ENCODE measurements around the gene TRHDE. TPM values are rescaled to one million over a fixed set of nuclear protein-coding genes. Genes with fewer than 3 reads are reported as not detected.

Gene TRHDE
- total RNA-seq, 2 donors from 2014 or later, result 0.02 TPM; not detected in 1

GRCh38 chr12:72540811-72541210, 268.6 kb downstream of the TRHDE start:
- H3K4me3 Mint-ChIP-seq, result no peak overlapping the region
- H3K27me3 Mint-ChIP-seq, result no peaks in the 10 kb centered on the region
- peaks cover 22% of the 10 kb centered on the region for H3K9me3 Mint-ChIP-seq
- H3K36me3 Mint-ChIP-seq, result peaks cover 7% of the 10 kb centered on the region
- no peaks in the 10 kb centered on the region for H3K4me1 Mint-ChIP-seq (ENCODE audit: low read depth in 2 of 2)
- ATAC-seq, result no peak
- no peak overlapping the region for H3K27ac Mint-ChIP-seq
- no peak for DNase-seq (ENCODE audit: low spot score)

- H3K36me3 Mint-ChIP-seq, result peaks cover 2% of the 10 kb centered on the region
- H3K27me3 Mint-ChIP-seq, result no peaks in the 10 kb centered on the region
- no peak overlapping the region for H3K27ac Mint-ChIP-seq
- no peaks in the 10 kb centered on the region for H3K4me1 Mint-ChIP-seq (ENCODE audit: low read depth in 2 of 2)
- H3K4me3 Mint-ChIP-seq, result no peak overlapping the region
- no peak for ATAC-seq
- DNase-seq (ENCODE audit: low spot score), result no peak
- peaks cover 10% of the 10 kb centered on the region for H3K9me3 Mint-ChIP-seq
These were observed 271.8 kb downstream of the TRHDE start for GRCh38 chr12:72543777-72544467.

- Mint-ChIP-seq H3K4me3 (no peak overlapping the region), H3K27me3 (no peaks in the 10 kb centered on the region), H3K36me3 (no peaks in the 10 kb centered on the region), H3K27ac (no peak overlapping the region), H3K9me3 (peaks cover 5% of the 10 kb centered on the region), H3K4me1 (ENCODE audit: low read depth in 2 of 2) (no peaks in the 10 kb centered on the region)
- DNase-seq (ENCODE audit: low spot score) (no peak), ATAC-seq (no peak)
These were observed 273.9 kb downstream of the TRHDE start for GRCh38 chr12:72546106-72546505.

GRCh38 chr12:72547573-72547972, 275.4 kb downstream of the TRHDE start:
- Mint-ChIP-seq H3K27ac (no peak overlapping the region), H3K9me3 (peaks cover 16% of the 10 kb centered on the region), H3K27me3 (no peaks in the 10 kb centered on the region), H3K36me3 (peaks cover 6% of the 10 kb centered on the region), H3K4me3 (no peak overlapping the region), H3K4me1 (ENCODE audit: low read depth in 2 of 2) (no peaks in the 10 kb centered on the region)
- no peak for DNase-seq (ENCODE audit: low spot score)
- ATAC-seq, result no peak

GRCh38 chr12:72549184-72549583, 277.0 kb downstream of the TRHDE start:
- H3K4me3 Mint-ChIP-seq, result no peak overlapping the region
- no peaks in the 10 kb centered on the region for H3K27me3 Mint-ChIP-seq
- DNase-seq (ENCODE audit: low spot score) (no peak), ATAC-seq (no peak)
- peaks cover 13% of the 10 kb centered on the region for H3K9me3 Mint-ChIP-seq
- peaks cover 7% of the 10 kb centered on the region for H3K36me3 Mint-ChIP-seq
- no peak overlapping the region for H3K27ac Mint-ChIP-seq
- H3K4me1 Mint-ChIP-seq (ENCODE audit: low read depth in 2 of 2), result no peaks in the 10 kb centered on the region

GRCh38 chr12:72560003-72560769, 288.0 kb downstream of the TRHDE start:
- peaks cover 8% of the 10 kb centered on the region for H3K9me3 Mint-ChIP-seq
- DNase-seq (ENCODE audit: low spot score) (no peak), ATAC-seq (no peak)
- no peak overlapping the region for H3K27ac Mint-ChIP-seq
- no peaks in the 10 kb centered on the region for H3K27me3 Mint-ChIP-seq
- no peak overlapping the region for H3K4me3 Mint-ChIP-seq
- no peaks in the 10 kb centered on the region for H3K4me1 Mint-ChIP-seq (ENCODE audit: low read depth in 2 of 2)
- no peaks in the 10 kb centered on the region for H3K36me3 Mint-ChIP-seq

GRCh38 chr12:72570601-72571000, 298.4 kb downstream of the TRHDE start:
- H3K4me3 Mint-ChIP-seq, result no peak overlapping the region
- no peaks in the 10 kb centered on the region for H3K36me3 Mint-ChIP-seq
- ATAC-seq, result no peak
- H3K4me1 Mint-ChIP-seq (ENCODE audit: low read depth in 2 of 2), result no peaks in the 10 kb centered on the region
- no peak overlapping the region for H3K27ac Mint-ChIP-seq
- H3K9me3 Mint-ChIP-seq, result no peaks in the 10 kb centered on the region
- DNase-seq (ENCODE audit: low spot score), result no peak
- no peaks in the 10 kb centered on the region for H3K27me3 Mint-ChIP-seq

- no peaks in the 10 kb centered on the region for H3K4me1 Mint-ChIP-seq (ENCODE audit: low read depth in 2 of 2)
- H3K36me3 Mint-ChIP-seq, result no peaks in the 10 kb centered on the region
- DNase-seq (ENCODE audit: low spot score), result no peak
- no peaks in the 10 kb centered on the region for H3K9me3 Mint-ChIP-seq
- no peak overlapping the region for H3K4me3 Mint-ChIP-seq
- H3K27ac Mint-ChIP-seq, result no peak overlapping the region
- H3K27me3 Mint-ChIP-seq, result no peaks in the 10 kb centered on the region
- no peak for ATAC-seq
These were observed 302.0 kb downstream of the TRHDE start for GRCh38 chr12:72574138-72574537.

GRCh38 chr12:72578327-72578726, 306.2 kb downstream of the TRHDE start:
- no peaks in the 10 kb centered on the region for H3K27me3 Mint-ChIP-seq
- no peak overlapping the region for H3K27ac Mint-ChIP-seq
- no peak for ATAC-seq
- H3K4me1 Mint-ChIP-seq (ENCODE audit: low read depth in 2 of 2), result no peaks in the 10 kb centered on the region
- H3K36me3 Mint-ChIP-seq, result no peaks in the 10 kb centered on the region
- no peaks in the 10 kb centered on the region for H3K9me3 Mint-ChIP-seq
- no peak for DNase-seq (ENCODE audit: low spot score)
- H3K4me3 Mint-ChIP-seq, result no peak overlapping the region

- Mint-ChIP-seq H3K36me3 (no peaks in the 10 kb centered on the region), H3K4me3 (no peak overlapping the region), H3K4me1 (ENCODE audit: low read depth in 2 of 2) (no peaks in the 10 kb centered on the region), H3K27me3 (no peaks in the 10 kb centered on the region), H3K9me3 (peaks cover 16% of the 10 kb centered on the region), H3K27ac (no peak overlapping the region)
- DNase-seq (ENCODE audit: low spot score) (no peak), ATAC-seq (no peak)
These were observed 314.3 kb downstream of the TRHDE start for GRCh38 chr12:72586456-72586855.

- no peak for DNase-seq (ENCODE audit: low spot score)
- Mint-ChIP-seq H3K9me3 (peaks cover 9% of the 10 kb centered on the region), H3K27ac (no peak overlapping the region), H3K4me1 (ENCODE audit: low read depth in 2 of 2) (no peaks in the 10 kb centered on the region), H3K4me3 (no peak overlapping the region), H3K36me3 (peaks cover 5% of the 10 kb centered on the region), H3K27me3 (no peaks in the 10 kb centered on the region)
- no peak for ATAC-seq
These were observed 330.4 kb downstream of the TRHDE start for GRCh38 chr12:72602581-72602980.

GRCh38 chr12:72605975-72606374, 333.8 kb downstream of the TRHDE start:
- no peaks in the 10 kb centered on the region for H3K27me3 Mint-ChIP-seq
- H3K27ac Mint-ChIP-seq, result no peak overlapping the region
- H3K9me3 Mint-ChIP-seq, result peaks cover 8% of the 10 kb centered on the region
- H3K4me3 Mint-ChIP-seq, result no peak overlapping the region
- ATAC-seq (no peak), DNase-seq (ENCODE audit: low spot score) (no peak)
- H3K36me3 Mint-ChIP-seq, result peaks cover 5% of the 10 kb centered on the region
- H3K4me1 Mint-ChIP-seq (ENCODE audit: low read depth in 2 of 2), result no peaks in the 10 kb centered on the region

GRCh38 chr12:72610342-72610741, 338.2 kb downstream of the TRHDE start:
- Mint-ChIP-seq H3K4me1 (ENCODE audit: low read depth in 2 of 2) (no peaks in the 10 kb centered on the region), H3K27me3 (no peaks in the 10 kb centered on the region), H3K36me3 (no peaks in the 10 kb centered on the region), H3K9me3 (peaks cover 9% of the 10 kb centered on the region), H3K4me3 (no peak overlapping the region), H3K27ac (no peak overlapping the region)
- no peak for ATAC-seq
- no peak for DNase-seq (ENCODE audit: low spot score)

- H3K27me3 Mint-ChIP-seq, result no peaks in the 10 kb centered on the region
- H3K9me3 Mint-ChIP-seq, result peaks cover 9% of the 10 kb centered on the region
- no peak for DNase-seq (ENCODE audit: low spot score)
These were observed 338.7 kb downstream of the TRHDE start for GRCh38 chr12:72610854-72611358.

More at GRCh38 chr12:72610854-72611358, 338.7 kb downstream of the TRHDE start:
- no peak for ATAC-seq
- Mint-ChIP-seq H3K27ac (no peak overlapping the region), H3K4me3 (no peak overlapping the region), H3K4me1 (ENCODE audit: low read depth in 2 of 2) (no peaks in the 10 kb centered on the region), H3K36me3 (no peaks in the 10 kb centered on the region)

All from natural killer cell treated with Interleukin-12 subunit alpha and Interleukin-12 subunit beta and Interleukin-15 and Interleukin-18, amount 100 ng/mL, for 72 hours (primary cell).